HG03097 (cell line): Measurements from ENCODE around the gene SNUPN.
"Not testable (repeated sequence)": the region's sequence is repeated elsewhere in the genome, so short reads cannot be mapped to it uniquely, and the experiment has no call there.

ENCODE experiments used
- ATAC-seq: cut with Tn5 transposase; IDR thresholded peaks from one replicate; pipeline ENCODE4 v1.9.1; 2021; ENCODE audit not compliant: unreplicated experiment, low FRiP score

Gene SNUPN

GRCh38 chr15:75584121-75584520 lies 41.4 kb downstream of the SNUPN start:
- no peak for ATAC-seq

- no peak for ATAC-seq
These were observed 41.8 kb downstream of the SNUPN start for GRCh38 chr15:75583701-75584100.

- ATAC-seq, result not testable (repeated sequence)
These were observed 42.6 kb downstream of the SNUPN start for GRCh38 chr15:75582943-75583342.

- ATAC-seq, result no peak
These were observed 46.3 kb downstream of the SNUPN start, which contains the start of gene PTPN9 for GRCh38 chr15:75578948-75579920. Gene PTPN9, minus strand, starts transcription at chr15:75579315. Its CDS starts 539 bp downstream, at chr15:75578776.

- ATAC-seq, result no peak
These were observed 47.2 kb downstream of the SNUPN start for GRCh38 chr15:75578173-75578947.

- ATAC-seq, result no peak
These were observed 47.9 kb downstream of the SNUPN start for GRCh38 chr15:75577401-75578172.

GRCh38 chr15:75573648-75574384 lies 51.7 kb downstream of the SNUPN start:
- no peak for ATAC-seq

- no peak for ATAC-seq
These were observed 55.2 kb downstream of the SNUPN start for GRCh38 chr15:75570126-75570845.

- no peak for ATAC-seq
These were observed 60.2 kb downstream of the SNUPN start for GRCh38 chr15:75565062-75565970.

DNA sequence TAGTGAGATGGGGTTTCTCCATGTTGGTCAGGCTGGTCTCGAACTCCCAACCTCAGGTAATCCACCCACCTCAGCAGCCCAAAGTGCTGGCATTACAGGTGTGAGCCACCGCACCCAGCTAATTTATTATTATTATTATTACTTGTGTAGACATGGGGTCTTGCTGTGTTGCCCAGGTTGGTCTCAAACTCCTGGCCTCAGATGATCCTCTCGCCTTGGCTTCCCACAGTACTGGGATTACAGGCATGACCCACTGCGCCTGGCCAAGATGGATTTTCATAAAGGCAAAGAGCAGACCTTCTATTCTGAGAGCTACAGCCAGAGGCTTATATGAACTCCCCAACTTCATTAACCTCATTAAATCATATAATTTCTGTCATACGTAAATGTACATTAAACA lies 63.6 kb downstream of the SNUPN start:
- no peak for ATAC-seq

GRCh38 chr15:75559360-75559759 lies 66.2 kb downstream of the SNUPN start:
- ATAC-seq, result not testable (repeated sequence)

DNA sequence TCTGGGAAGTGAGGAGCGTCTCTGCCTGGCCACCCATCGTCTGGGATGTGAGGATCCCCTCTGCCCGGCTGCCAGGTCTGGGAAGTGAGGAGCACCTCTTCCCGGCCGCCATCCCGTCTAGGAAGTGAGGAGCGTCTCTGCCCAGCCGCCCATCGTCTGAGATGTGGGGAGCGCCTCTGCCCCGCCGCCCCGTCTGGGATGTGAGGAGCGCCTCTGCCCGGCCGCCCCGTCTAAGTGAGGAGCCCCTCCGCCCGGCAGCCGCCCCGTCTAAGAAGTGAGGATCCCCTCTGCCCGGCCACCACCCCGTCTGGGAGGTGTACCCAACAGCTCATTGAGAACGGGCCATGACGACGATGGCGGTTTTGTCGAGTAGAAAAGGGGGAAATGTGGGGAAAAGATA lies 66.6 kb downstream of the SNUPN start:
- ATAC-seq, result not testable (repeated sequence)

DNA sequence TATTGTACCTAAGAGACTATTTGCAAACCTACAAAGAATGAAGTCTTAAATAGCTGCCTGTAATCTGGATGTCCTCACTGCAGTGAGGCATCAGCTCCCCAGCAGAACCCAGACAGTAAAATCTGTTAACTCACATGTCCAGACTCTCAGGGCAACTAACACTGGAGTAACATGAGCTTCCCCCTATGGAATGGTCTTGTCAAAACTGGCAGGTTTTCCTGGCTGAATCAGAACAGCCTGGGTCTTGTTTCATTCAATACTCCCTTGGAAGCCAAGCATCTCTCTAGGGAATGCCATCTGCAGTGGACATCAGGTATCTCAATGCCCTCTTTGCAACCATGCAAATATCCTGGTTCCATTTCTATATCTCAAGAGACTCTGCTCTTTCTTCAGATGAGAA lies 70.8 kb downstream of the SNUPN start:
- ATAC-seq, result no peak

- no peak for ATAC-seq
These were observed 71.9 kb downstream of the SNUPN start for GRCh38 chr15:75553659-75554058.

- no peak for ATAC-seq
These were observed 74.4 kb downstream of the SNUPN start for GRCh38 chr15:75551091-75551490.
